SW 1271 (cell line): ENCODE results near the gene SLC44A1.
"Not testable (repeated sequence)": the region's sequence is repeated elsewhere in the genome, so short reads cannot be mapped to it uniquely, and the experiment has no call there.

Experiments
- DNase-seq, 2 experiments: peaks; one replicate each; lab custom pipeline; 2025; lab: John Stamatoyannopoulos, UW

Gene SLC44A1

DNA sequence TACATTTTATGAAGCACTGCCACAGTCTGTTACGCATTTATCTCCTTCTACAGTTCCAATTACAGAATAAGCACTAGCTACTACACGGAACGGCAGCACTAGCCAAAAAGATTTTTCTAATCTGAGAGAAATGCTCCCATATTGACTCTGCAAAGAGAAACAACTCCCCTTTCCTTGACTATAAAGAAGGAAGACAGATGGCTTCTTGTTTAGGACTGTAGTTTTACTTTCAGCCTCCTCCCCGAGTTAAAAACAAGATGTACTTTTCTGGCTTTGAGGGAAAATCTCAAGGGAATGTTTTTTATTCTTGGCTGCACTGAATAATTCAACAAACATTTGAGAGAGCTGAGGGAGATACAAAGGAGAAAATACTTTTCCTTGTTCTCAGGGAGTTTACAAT lies 1.9 kb upstream of the SLC44A1 start:
- DNase-seq, result no peak

DNA sequence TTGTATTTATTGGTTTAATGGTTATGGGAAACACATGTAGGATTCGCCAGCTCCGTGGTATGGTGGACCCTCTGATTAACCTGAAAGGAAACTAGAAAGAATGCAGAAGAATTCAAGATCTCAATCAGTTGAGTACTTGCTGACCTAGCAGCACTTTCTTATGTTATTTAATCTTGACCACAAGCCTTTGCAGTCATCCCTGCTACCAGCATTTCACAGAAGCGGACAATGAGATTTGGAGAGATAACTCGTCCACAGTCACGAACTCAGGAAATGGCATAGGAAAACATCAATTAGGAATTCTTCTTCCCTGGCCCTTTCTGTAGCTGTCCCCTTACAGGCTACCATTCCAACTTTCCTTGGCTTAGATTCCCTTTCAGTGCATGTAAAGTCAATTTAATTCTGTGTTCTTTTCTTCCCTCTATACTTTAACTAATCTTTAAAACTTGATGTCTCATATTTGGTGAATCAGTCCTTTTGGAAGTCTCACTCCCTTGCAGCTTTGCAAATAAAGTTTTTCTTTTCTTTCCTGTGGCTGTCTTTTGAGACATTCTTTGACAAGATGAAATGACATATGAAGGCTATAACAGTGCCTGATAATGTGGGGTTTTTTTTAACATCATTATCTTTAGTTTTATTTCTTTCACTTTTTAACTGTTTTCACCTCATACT lies 1.3 kb upstream of the SLC44A1 start:
- DNase-seq, result no peak

DNA sequence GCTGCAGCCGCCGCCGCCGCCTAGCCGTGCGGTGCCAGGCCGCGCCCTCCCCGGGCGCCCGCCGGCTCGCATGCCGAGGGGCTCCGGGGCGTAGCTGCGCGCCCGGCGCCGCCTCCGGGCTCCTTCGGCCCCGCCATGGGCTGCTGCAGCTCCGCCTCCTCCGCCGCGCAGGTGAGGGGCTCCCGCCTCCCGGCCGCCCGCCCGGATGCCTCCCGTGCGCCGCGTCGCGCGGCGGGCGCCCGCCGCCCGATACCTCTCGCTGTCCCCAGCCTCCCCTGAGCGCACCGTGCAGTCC lies 230 bp downstream of the SLC44A1 start:
- DNase-seq, result no peak

DNA sequence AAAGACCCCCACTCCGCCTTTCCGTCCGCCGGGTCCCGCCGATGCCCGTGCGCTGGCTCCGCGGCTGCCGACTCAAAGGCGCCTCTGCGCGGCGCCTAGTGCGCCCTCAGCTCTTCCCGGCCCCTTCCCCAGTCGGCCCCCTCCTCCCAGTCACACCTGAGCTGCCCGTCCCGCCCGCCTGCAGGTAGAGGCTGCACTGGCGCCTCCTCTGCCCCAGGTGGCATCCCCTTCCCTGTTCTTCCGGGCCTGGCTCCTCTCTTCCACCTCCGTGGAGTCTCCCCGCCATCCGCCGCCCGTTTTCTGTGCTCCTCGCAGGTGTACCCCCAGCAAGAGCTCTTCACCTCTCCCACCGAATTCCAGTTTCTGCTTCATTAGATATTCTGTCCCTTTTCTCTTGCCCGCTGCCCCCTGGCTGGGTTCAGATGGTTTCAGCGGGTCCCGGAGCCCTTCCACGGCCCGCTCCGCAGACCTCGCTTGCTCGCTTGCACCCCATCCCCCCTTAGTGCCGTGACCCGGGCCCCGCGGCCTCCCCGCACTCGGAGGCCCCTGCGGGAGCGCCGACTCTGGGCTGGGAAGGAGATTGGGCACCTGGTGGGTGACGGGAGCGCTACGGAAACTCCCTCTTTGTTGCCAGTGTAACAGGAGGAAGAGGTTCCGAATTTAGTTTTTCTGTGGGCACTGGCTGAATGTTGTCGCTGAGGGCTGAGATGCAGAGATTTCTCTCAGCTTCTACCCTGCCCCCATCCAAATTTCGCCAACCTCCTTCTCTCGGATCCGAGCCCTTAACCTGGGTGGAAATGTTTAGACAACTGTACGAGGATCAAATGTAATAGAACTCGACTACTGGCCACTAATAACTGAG lies 809 bp downstream of the SLC44A1 start:
- no peak for DNase-seq

GRCh38 chr9:105245891-105246161 lies 1.4 kb downstream of the SLC44A1 start:
- no peak for DNase-seq

GRCh38 chr9:105246656-105247173 lies 2.3 kb downstream of the SLC44A1 start:
- DNase-seq, result no peak

- DNase-seq, result no peak
Measured at GRCh38 chr9:105248691-105249090, 4.2 kb downstream of the SLC44A1 start.

DNA sequence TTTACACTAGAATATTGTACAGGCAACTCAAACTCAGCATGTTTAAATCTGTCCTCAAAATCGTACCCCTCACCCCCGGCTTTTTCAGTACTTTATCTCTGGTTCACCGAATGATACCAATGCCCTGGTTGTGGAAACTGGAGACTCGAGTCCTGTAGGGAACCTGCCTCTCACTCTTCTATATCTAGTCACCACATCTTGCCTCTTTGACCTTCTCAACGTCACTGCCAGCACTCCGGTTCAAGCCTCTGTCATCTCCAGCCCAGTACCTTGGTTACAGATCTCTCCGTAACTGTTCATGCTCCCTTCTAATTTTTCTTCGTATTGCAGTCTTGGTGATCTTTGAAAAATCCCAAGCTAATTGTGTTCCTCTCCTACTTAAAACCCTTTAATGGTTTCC lies 6.7 kb downstream of the SLC44A1 start:
- no peak for DNase-seq

DNA sequence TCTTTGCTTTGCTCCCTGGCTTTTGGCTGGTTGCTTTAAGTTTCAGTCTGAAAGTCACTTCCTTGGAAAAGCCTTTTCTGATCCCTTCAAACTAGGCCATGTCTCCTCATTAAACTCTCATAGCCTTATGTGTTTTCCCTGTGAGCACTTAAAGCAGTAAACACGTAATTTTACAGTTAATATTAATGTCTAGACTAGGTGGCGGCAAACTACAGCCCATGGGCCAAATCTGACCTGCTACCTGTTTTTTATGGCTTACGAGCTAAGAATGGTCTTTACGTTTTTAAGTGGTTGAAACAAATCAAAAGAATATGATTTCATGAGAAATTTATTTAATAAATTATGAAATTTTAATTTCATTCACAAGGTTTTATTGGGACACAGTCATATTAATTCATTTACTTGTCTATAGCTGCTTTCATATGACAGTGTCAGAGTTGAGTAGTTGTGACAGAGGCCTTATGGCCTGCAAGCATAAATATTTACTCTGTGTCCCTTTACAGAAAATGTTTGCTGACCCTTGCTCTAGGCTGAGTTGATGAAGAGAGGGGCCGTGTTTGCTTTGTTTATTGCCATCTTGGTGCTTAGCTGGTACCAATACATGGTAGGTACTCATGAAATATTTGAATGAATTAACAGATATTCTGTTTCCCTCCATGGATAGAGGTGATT lies 7.4 kb downstream of the SLC44A1 start:
- no peak for DNase-seq

DNA sequence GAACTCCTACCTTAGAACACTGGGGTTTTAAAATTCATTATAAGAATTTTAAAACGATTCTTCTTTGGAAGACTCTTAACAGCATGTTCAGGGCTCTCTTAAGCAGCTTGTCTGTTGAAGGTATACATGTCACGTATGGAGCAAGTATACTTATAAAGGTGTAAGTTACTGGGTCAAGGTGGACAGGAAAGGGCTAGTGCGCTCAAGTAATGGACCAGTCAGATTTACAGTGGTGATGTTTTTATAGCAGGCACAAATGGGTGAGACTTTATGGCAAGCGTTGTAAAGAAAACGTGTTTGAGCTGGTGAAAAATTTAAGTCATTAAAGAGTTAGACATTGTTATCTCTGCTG lies 7.9 kb downstream of the SLC44A1 start:
- no peak for DNase-seq

- no peak for DNase-seq
Measured at GRCh38 chr9:105254226-105254625, 9.8 kb downstream of the SLC44A1 start.

DNA sequence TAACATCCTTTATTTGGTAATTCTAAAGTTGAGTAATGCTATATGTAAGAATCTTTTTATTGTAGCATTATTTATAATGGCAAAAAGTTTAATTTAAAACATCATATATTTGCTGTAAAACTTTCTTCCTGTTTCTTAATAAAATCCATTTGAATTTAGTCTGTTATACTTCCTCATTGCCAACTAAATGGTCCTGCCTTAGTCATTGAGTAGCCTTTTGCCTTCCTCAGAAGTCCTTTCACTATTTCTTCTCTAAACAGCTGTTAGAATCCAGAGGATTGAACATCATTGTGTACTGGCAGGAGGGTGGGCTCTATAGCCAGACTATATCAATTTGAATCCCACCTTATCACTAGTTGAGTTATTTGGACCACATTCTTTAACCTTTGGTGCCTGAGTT lies 11.0 kb downstream of the SLC44A1 start:
- DNase-seq, result no peak

DNA sequence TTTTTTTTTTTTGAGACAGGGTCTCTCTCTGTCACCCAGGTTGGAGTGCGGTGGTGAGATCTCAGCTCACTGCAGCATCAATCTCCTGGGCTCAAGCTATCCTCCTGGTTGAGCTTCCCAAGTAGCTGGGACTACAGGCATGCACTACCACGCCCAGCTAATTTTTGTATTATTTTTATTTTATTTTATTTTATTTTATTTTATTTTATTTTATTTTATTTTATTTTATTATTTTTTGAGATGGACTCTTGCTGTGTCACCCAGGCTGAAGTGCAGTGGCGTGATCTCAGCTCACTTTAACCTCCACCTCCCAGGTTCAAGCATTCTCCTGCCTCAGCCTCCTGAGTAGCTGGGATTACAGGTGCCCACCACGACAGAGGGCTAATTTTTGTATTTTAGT lies 12.1 kb downstream of the SLC44A1 start:
- not testable (repeated sequence) for DNase-seq

- DNase-seq, result no peak
Measured at GRCh38 chr9:105257809-105258208, 13.4 kb downstream of the SLC44A1 start.

DNA sequence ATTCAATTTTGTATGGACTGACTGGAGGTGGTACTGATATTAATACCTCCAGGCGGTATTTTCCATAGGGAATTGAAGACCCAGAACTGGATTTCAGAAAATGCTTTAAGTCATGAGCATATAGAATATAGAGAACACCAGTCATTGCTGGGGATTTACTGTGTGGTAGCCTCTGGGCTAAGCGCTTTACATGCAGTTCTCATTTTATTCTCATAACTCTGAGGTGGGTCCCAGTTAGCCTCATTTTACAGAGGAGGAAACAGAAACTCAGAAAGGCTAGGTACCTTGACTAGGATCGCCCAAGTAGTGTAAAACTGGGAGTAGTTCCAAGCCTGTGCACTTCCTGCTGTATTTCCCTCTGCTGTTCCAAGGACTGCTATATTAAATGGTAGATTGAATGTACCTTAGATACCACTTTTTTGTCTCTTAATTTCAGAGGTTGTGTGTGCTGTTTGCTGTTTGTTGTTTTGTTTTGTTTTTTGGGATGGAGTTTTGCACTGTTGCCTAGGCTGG lies 13.8 kb downstream of the SLC44A1 start:
- no peak for DNase-seq

- DNase-seq, result no peak
Measured at GRCh38 chr9:105259274-105259673, 14.8 kb downstream of the SLC44A1 start.

DNA sequence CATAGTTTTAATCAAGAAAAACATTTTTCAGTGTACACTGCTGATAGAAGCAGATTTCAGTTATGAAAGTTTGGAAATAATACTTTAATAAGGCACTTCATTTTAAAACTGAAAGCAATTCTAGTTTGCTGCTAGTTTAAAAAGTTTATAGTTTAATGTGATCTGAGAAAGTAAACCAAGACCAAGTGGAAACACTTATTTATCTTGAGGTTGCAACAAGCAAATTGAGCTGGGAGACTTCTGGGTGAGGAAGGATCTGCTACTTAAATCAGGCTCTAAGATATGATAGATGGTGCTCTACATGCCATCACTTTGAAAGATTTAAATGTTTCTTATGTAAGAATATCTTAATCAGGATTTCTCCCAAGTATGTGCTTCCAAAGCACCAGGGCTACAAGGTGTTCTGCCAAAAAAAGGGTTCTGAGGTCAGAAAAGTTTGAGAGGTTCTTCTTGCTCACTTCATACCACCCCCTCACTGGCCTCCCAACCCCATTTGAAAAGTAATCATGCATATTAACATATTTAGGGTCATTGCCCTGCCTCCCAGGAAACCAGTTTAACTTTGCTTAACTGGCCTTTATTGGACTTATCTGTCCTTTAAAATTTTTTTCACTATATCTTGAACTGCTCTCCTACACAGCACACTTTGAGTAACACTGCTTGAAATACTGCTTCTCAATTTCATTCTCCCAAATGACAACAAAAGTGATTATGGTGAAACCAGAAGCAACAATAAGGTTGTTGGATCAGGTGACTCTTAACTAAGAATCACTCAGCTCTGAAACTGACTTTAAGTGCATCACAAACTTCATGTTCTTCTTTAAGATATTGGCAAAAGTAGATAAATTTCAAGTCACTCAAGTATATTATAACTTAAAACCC lies 15.5 kb downstream of the SLC44A1 start:
- DNase-seq, result no peak

DNA sequence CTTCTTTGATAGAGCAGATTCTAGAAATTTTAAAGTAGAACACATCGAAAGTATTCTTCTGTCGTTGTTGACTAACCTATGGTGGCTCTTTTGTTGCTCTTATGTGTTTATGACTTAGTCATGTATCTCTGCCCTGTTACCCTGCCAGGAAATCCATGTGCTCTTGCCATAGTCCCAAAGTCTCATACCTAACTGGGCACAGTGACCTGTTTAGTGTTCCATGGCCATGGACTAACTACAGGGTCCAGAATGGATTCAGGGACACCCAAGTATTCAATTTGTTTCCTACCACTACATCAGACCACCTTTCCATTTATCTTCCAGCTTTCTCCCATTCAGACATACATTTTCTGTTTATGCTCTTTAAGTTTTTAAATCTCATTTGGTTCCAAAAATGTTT lies 18.0 kb downstream of the SLC44A1 start:
- DNase-seq, result no peak

DNA sequence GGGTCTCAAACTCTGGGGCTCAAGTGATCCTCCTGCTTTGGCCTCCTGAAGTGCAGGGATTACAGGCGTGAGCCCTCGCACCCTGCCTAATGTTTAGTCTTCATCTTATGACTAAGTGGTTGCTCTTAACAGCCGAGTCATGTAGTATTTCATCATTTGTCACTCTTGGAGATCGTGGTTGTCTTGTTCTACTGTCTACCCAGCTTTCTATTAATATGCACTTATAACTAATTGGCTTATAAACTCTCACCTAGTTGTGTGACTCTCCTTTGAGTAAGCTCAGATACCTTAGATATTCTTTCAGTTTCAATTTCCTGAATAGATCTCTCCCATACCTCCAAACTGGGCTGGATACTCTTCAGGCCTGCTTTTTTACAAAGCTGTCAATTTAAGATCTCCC lies 19.9 kb downstream of the SLC44A1 start:
- no peak for DNase-seq

GRCh38 chr9:105268254-105268653 lies 23.8 kb downstream of the SLC44A1 start:
- DNase-seq, result not testable (repeated sequence)

DNA sequence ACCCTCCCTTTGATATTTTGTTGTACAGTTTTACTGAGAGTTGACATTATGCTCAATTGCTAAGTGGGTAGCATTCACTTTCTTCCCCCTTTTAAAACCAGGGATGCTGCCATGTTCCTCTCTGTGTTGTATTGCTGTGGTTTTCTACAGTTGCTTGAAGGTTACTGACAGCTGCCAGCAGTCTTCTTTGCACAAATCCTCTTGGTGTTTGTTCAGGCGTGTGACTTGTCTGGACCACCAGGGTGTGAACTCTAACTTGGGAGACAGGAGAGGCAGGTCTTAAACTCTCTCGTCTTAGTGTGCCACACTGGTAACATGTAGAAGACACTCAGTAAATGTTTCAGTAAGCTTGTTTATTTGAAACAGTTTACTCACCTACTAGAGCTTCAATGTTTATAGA lies 25.1 kb downstream of the SLC44A1 start:
- DNase-seq, result no peak

DNA sequence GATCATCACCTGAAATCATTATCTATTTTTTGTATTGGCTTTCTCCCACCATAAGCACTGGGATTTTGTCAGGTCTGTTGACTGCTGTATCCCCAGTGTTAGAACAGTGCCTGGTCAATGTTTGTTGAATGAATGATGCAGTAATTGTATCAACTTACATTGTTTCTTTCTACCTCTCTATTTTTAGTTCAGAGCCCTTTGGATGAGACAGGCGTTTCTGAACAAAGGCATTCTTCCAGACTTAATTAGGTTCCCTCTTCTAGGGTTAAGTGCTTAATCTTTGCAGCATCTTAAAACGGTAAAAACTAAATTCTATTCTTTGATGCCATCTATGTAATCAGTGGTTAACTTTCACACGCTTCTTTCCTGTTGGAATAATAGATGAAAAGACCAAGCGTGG lies 26.3 kb downstream of the SLC44A1 start:
- no peak for DNase-seq
